Measurements from ENCODE around the gene SMYD1.

DNA sequence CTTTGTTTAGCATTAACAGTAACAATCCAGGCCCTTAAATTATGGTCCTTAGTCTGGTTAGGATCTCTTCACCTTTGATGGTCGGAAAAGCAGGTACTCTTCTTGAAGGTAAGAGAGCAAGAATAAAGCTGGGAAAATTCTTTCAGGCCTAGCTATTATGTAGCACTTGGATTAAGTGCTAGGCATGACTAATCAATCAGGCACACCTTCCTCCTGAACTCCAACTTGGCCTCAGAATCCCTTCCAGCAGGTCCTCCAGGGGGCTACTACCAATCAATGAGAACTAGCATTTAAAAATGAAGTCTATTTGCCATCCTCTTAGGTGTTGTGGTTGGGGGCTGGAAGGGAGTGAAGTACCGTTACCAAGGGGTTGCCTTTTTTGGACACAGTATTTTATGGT is 3.7 kb downstream of the SMYD1 start:
- TF ChIP-seq, protein P1, sequence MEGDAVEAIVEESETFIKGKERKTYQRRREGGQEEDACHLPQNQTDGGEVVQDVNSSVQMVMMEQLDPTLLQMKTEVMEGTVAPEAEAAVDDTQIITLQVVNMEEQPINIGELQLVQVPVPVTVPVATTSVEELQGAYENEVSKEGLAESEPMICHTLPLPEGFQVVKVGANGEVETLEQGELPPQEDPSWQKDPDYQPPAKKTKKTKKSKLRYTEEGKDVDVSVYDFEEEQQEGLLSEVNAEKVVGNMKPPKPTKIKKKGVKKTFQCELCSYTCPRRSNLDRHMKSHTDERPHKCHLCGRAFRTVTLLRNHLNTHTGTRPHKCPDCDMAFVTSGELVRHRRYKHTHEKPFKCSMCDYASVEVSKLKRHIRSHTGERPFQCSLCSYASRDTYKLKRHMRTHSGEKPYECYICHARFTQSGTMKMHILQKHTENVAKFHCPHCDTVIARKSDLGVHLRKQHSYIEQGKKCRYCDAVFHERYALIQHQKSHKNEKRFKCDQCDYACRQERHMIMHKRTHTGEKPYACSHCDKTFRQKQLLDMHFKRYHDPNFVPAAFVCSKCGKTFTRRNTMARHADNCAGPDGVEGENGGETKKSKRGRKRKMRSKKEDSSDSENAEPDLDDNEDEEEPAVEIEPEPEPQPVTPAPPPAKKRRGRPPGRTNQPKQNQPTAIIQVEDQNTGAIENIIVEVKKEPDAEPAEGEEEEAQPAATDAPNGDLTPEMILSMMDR (IDR thresholded peaks at IDR 0.05; ENCODE audit: poor library complexity, severe bottlenecking), result no peak
- TF ChIP-seq EZH2 (IDR thresholded peaks at IDR 0.05; ENCODE audit: borderline replicate concordance, insufficient read depth, low read length, poor library complexity, severe bottlenecking), result no peak
- TF ChIP-seq, protein P2, sequence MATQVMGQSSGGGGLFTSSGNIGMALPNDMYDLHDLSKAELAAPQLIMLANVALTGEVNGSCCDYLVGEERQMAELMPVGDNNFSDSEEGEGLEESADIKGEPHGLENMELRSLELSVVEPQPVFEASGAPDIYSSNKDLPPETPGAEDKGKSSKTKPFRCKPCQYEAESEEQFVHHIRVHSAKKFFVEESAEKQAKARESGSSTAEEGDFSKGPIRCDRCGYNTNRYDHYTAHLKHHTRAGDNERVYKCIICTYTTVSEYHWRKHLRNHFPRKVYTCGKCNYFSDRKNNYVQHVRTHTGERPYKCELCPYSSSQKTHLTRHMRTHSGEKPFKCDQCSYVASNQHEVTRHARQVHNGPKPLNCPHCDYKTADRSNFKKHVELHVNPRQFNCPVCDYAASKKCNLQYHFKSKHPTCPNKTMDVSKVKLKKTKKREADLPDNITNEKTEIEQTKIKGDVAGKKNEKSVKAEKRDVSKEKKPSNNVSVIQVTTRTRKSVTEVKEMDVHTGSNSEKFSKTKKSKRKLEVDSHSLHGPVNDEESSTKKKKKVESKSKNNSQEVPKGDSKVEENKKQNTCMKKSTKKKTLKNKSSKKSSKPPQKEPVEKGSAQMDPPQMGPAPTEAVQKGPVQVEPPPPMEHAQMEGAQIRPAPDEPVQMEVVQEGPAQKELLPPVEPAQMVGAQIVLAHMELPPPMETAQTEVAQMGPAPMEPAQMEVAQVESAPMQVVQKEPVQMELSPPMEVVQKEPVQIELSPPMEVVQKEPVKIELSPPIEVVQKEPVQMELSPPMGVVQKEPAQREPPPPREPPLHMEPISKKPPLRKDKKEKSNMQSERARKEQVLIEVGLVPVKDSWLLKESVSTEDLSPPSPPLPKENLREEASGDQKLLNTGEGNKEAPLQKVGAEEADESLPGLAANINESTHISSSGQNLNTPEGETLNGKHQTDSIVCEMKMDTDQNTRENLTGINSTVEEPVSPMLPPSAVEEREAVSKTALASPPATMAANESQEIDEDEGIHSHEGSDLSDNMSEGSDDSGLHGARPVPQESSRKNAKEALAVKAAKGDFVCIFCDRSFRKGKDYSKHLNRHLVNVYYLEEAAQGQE (IDR thresholded peaks at IDR 0.05; ENCODE audit: borderline replicate concordance), result no peak
- TF ChIP-seq POLR2AphosphoS5 (IDR thresholded peaks at IDR 0.05), result no peak
- no peak for TF ChIP-seq SMC3 (conservative IDR thresholded peaks at IDR 0.05; ENCODE audit: poor library complexity)
- TF ChIP-seq TAF1 (IDR thresholded peaks at IDR 0.05; ENCODE audit: low read depth), result no peak
- TF ChIP-seq EP300 (conservative IDR thresholded peaks at IDR 0.05; ENCODE audit: poor library complexity, severe bottlenecking), result no peak

Measured in neural cell (in vitro differentiated cells).